MM.1S (cell line): ENCODE results near the gene INPP5F.

Source experiments
- DNase-seq: peaks from one replicate; pipeline ENCODE4 v3.0.0-alpha.2; 2015
- H2AFZ ChIP-seq: fragments of 300-600 bp; sonication (generic); 2 replicates; pipeline ENCODE4 v1.6.0; 2016; ENCODE audit warnings: antibody characterized with exemption, low read length
- H3F3A ChIP-seq: fragments of 300-600 bp; sonication (generic); 2 replicates; pipeline ENCODE4 v1.6.1; 2016; ENCODE audit warnings: mild to moderate bottlenecking, antibody characterized with exemption, low read length, moderate library complexity, mixed read lengths; ENCODE audit not compliant: insufficient read depth
- H3K27ac ChIP-seq: fragments of 300-600 bp; sonication (generic); 2 replicates; pipeline ENCODE4 v1.5.1; 2016; ENCODE audit warnings: mild to moderate bottlenecking, low read length
- H3K27me3 ChIP-seq: fragments of 300-600 bp; sonication (generic); replicated peaks from 2 replicates; pipeline ENCODE4 v1.6.0; 2016; ENCODE audit warnings: low read length; ENCODE audit not compliant: insufficient read depth
- H3K36me3 ChIP-seq: fragments of 300-600 bp; sonication (generic); replicated peaks from 2 replicates; pipeline ENCODE4 v1.6.1; 2016; ENCODE audit warnings: mild to moderate bottlenecking, low read length, mixed read lengths; ENCODE audit not compliant: insufficient read depth
- H3K4me1 ChIP-seq: fragments of 300-600 bp; sonication (generic); 2 replicates; pipeline ENCODE4 v1.6.1; 2016; ENCODE audit warnings: low read length, mixed read lengths
- H3K4me2 ChIP-seq: fragments of 300-600 bp; sonication (generic); 2 replicates; pipeline ENCODE4 v1.6.0; 2016; ENCODE audit warnings: low read depth, low read length
- H3K4me3 ChIP-seq: fragments of 300-600 bp; sonication (generic); 2 replicates; pipeline ENCODE4 v1.5.1; 2016; ENCODE audit warnings: low read length, mixed read lengths
- H3K79me2 ChIP-seq: fragments of 300-600 bp; sonication (generic); 2 replicates; pipeline ENCODE4 v1.6.1; 2016; ENCODE audit warnings: mixed run types, low read length, mixed read lengths
- H3K9ac ChIP-seq: fragments of 300-600 bp; sonication (generic); 2 replicates; pipeline ENCODE4 v1.6.1; 2016; ENCODE audit warnings: low read length, mixed read lengths
- H3K9me2 ChIP-seq: fragments of 300-600 bp; sonication (generic); replicated peaks from 2 replicates; pipeline ENCODE4 v1.6.1; 2016; ENCODE audit warnings: mild to moderate bottlenecking, low read length, mixed read lengths; ENCODE audit not compliant: insufficient read depth
- H3K9me3 ChIP-seq: fragments of 300-600 bp; sonication (generic); replicated peaks from 2 replicates; pipeline ENCODE4 v1.6.1; 2016; ENCODE audit warnings: mild to moderate bottlenecking, low read length, mixed read lengths; ENCODE audit not compliant: insufficient read depth
- H4K20me1 ChIP-seq: fragments of 300-600 bp; sonication (generic); 2 replicates; pipeline ENCODE4 v1.6.1; 2016; ENCODE audit warnings: mild to moderate bottlenecking, low read length, moderate library complexity, mixed read lengths; ENCODE audit not compliant: insufficient read depth
- EZH2 ChIP-seq: fragments of 300-600 bp; sonication (generic); optimal IDR thresholded peaks from 2 replicates; pipeline ENCODE3; 2017; ENCODE audit warnings: low read depth, mild to moderate bottlenecking, antibody characterized with exemption, low read length, mixed read lengths
- EZH2phosphoT487 ChIP-seq: fragments of 300-600 bp; sonication (generic); IDR thresholded peaks from 2 replicates; pipeline ENCODE4 v1.6.1; 2018; ENCODE audit warnings: antibody characterized with exemption, low read length
- TF ChIP-seq, protein P1 (sequence below): fragments of 300-600 bp; sonication (generic); IDR thresholded peaks from 2 replicates; pipeline ENCODE4 v1.5.1; 2016; ENCODE audit warnings: antibody characterized with exemption, low read length, mixed read lengths

The INPP5F gene

DNA sequence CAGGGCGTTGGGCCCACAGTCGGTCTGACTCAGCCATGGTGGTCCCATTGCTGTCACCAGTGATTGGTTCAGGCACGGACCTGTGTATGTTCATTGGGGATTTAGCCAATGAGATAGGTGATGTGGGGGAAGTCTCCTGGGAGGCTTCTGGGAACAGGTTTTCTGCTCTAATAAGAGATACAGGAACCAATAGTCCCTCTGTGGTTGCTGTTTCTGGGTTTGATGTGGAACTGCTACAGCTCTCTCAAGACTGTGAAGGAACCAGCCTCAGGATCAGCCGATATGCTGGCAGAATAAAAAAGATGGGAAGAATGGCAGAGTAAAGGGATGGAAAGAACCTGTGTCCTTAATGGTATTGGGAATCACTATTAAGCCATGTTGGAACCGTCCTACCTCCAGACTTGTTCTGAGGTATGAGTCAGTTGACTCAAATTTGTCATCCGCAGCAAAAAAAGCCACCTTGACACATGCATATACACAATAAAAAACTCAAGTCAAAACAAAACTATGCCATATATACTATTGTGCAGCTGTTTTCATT lies 76.2 kb downstream of the INPP5F start:
- Histone ChIP-seq H4K20me1 (no peaks in the 10 kb centered on the region), H3K4me2 (no peak overlapping the region), H3K36me3 (no peaks in the 10 kb centered on the region), H3K9me3 (no peaks in the 10 kb centered on the region; the same call in 1 of the 2 replicates), H3K4me1 (no peaks in the 10 kb centered on the region; the same call in 1 of the 2 replicates), H3K27me3 (no peaks in the 10 kb centered on the region), H3K9me2 (no peaks in the 10 kb centered on the region), H3K4me3 (no peak overlapping the region), H3K9ac (no peak overlapping the region), H3F3A (no peaks in the 10 kb centered on the region), H3K27ac (no peak overlapping the region), H2AFZ (no peak overlapping the region), H3K79me2 (no peaks in the 10 kb centered on the region)
- DNase-seq = no peak
- no peak for TF ChIP-seq EZH2
- TF ChIP-seq, protein P1, sequence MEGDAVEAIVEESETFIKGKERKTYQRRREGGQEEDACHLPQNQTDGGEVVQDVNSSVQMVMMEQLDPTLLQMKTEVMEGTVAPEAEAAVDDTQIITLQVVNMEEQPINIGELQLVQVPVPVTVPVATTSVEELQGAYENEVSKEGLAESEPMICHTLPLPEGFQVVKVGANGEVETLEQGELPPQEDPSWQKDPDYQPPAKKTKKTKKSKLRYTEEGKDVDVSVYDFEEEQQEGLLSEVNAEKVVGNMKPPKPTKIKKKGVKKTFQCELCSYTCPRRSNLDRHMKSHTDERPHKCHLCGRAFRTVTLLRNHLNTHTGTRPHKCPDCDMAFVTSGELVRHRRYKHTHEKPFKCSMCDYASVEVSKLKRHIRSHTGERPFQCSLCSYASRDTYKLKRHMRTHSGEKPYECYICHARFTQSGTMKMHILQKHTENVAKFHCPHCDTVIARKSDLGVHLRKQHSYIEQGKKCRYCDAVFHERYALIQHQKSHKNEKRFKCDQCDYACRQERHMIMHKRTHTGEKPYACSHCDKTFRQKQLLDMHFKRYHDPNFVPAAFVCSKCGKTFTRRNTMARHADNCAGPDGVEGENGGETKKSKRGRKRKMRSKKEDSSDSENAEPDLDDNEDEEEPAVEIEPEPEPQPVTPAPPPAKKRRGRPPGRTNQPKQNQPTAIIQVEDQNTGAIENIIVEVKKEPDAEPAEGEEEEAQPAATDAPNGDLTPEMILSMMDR = no peak
- no peak for TF ChIP-seq EZH2phosphoT487

GRCh38 chr10:119803264-119803663 lies 77.4 kb downstream of the INPP5F start:
- H3K36me3 ChIP-seq = no peaks in the 10 kb centered on the region

DNA sequence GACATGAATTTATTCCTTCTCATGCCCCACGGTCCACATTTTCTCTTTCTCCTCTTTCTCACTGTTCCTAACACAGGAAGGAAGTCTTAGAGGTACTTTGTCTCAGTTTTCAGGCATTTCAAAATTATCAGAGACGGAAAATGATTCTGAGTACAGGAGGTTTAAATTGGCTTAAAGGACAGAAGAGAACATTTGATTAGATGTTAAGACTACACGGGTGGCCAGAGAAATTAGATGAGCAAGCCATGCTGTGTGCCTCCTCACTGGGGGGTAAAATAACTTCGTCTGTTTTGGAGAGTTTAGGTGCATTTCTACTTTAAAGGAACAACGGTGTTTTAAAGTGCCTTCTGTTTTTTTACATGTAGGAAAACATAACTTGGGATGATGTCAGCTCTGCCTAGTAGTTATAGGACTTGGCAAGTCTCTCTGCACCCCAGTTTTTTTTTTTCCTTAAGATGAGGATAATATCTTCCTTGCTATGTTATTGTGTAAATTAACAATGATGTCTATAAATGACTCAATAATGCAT lies 79.9 kb downstream of the INPP5F start:
- no peak for DNase-seq
- Histone ChIP-seq H3K36me3 (no peaks in the 10 kb centered on the region), H2AFZ (no peak overlapping the region), H3K4me1 (peaks cover 13% of the 10 kb centered on the region), H3K79me2 (no peaks in the 10 kb centered on the region), H3K27ac (no peak overlapping the region), H4K20me1 (no peaks in the 10 kb centered on the region), H3K27me3 (no peaks in the 10 kb centered on the region), H3K9me2 (no peaks in the 10 kb centered on the region), H3F3A (peaks cover 10% of the 10 kb centered on the region), H3K4me3 (no peak overlapping the region), H3K9ac (no peak overlapping the region), H3K9me3 (no peaks in the 10 kb centered on the region), H3K4me2 (no peak overlapping the region)
- TF ChIP-seq, protein P1 = no peak
- TF ChIP-seq EZH2 = no peak
- no peak for TF ChIP-seq EZH2phosphoT487

More at GRCh38 chr10:119803264-119803663, 77.4 kb downstream of the INPP5F start:
- no peak overlapping the region for H3K4me3 ChIP-seq
- H3F3A ChIP-seq = peaks cover 6% of the 10 kb centered on the region
- no peak overlapping the region for H3K4me2 ChIP-seq
- TF ChIP-seq EZH2 (no peak), EZH2phosphoT487 (no peak)
- TF ChIP-seq, protein P1 = no peak
- no peaks in the 10 kb centered on the region for H3K27me3 ChIP-seq
- no peaks in the 10 kb centered on the region for H3K79me2 ChIP-seq
- H3K4me1 ChIP-seq = peaks cover 11% of the 10 kb centered on the region
- no peak overlapping the region for H3K9ac ChIP-seq
- no peaks in the 10 kb centered on the region for H3K9me2 ChIP-seq
- no peak overlapping the region for H2AFZ ChIP-seq
- no peak overlapping the region for H3K27ac ChIP-seq
- H4K20me1 ChIP-seq = no peaks in the 10 kb centered on the region
- DNase-seq = no peak
- no peaks in the 10 kb centered on the region for H3K9me3 ChIP-seq
